ENCODE measurements around the gene HIVEP3.

The HIVEP3 gene

GRCh38 chr1:41599912-41600311 lies 318.8 kb downstream of the HIVEP3 start:
- Histone ChIP-seq H3K27me3 (ENCODE audit: insufficient read depth, low read length) (no peaks in the 10 kb centered on the region), H3K9me3 (ENCODE audit: insufficient read depth, low read depth, low read length) (peaks cover 5% of the 10 kb centered on the region; the same call in 1 of the 2 replicates), H3K36me3 (ENCODE audit: insufficient read depth, low read depth, low read length) (no peaks in the 10 kb centered on the region), H3K4me1 (ENCODE audit: insufficient read depth, low read length) (0 out of 2 replicates have a peak, but pooled peaks cover 2% of the 10 kb centered on the region), H3K9ac (ENCODE audit: low read depth, low read length) (no peak overlapping the region), H3K4me3 (ENCODE audit: low read length) (no peak overlapping the region), H3K27ac (ENCODE audit: low read length) (no peak overlapping the region)

GRCh38 chr1:41598325-41598724 lies 320.4 kb downstream of the HIVEP3 start:
- no peaks in the 10 kb centered on the region for H3K27me3 ChIP-seq (ENCODE audit: insufficient read depth, low read length)
- H3K4me1 ChIP-seq (ENCODE audit: insufficient read depth, low read length), result 0 out of 2 replicates have a peak, but pooled peaks cover 2% of the 10 kb centered on the region
- H3K4me3 ChIP-seq (ENCODE audit: low read length), result no peak overlapping the region
- no peaks in the 10 kb centered on the region for H3K36me3 ChIP-seq (ENCODE audit: insufficient read depth, low read depth, low read length)
- H3K9me3 ChIP-seq (ENCODE audit: insufficient read depth, low read depth, low read length), result peaks cover 5% of the 10 kb centered on the region; the same call in 1 of the 2 replicates
- H3K9ac ChIP-seq (ENCODE audit: low read depth, low read length), result no peak overlapping the region
- no peak overlapping the region for H3K27ac ChIP-seq (ENCODE audit: low read length)

GRCh38 chr1:41592451-41593125 lies 326.1 kb downstream of the HIVEP3 start:
- Histone ChIP-seq H3K9me3 (ENCODE audit: insufficient read depth, low read depth, low read length) (no peaks in the 10 kb centered on the region), H3K27ac (ENCODE audit: low read length) (no peak overlapping the region), H3K4me1 (ENCODE audit: insufficient read depth, low read length) (no peaks in the 10 kb centered on the region), H3K27me3 (ENCODE audit: insufficient read depth, low read length) (no peaks in the 10 kb centered on the region), H3K4me3 (ENCODE audit: low read length) (no peak overlapping the region), H3K9ac (ENCODE audit: low read depth, low read length) (no peak overlapping the region), H3K36me3 (ENCODE audit: insufficient read depth, low read depth, low read length) (no peaks in the 10 kb centered on the region)

GRCh38 chr1:41591891-41592290 lies 326.8 kb downstream of the HIVEP3 start:
- H3K4me1 ChIP-seq (ENCODE audit: insufficient read depth, low read length), result no peaks in the 10 kb centered on the region
- no peak overlapping the region for H3K9ac ChIP-seq (ENCODE audit: low read depth, low read length)
- no peak overlapping the region for H3K27ac ChIP-seq (ENCODE audit: low read length)
- no peak overlapping the region for H3K4me3 ChIP-seq (ENCODE audit: low read length)
- no peaks in the 10 kb centered on the region for H3K27me3 ChIP-seq (ENCODE audit: insufficient read depth, low read length)
- no peaks in the 10 kb centered on the region for H3K9me3 ChIP-seq (ENCODE audit: insufficient read depth, low read depth, low read length)
- H3K36me3 ChIP-seq (ENCODE audit: insufficient read depth, low read depth, low read length), result no peaks in the 10 kb centered on the region

- Histone ChIP-seq H3K27ac (ENCODE audit: low read length) (no peak overlapping the region), H3K36me3 (ENCODE audit: insufficient read depth, low read depth, low read length) (no peaks in the 10 kb centered on the region), H3K9me3 (ENCODE audit: insufficient read depth, low read depth, low read length) (no peaks in the 10 kb centered on the region), H3K9ac (ENCODE audit: low read depth, low read length) (no peak overlapping the region), H3K4me1 (ENCODE audit: insufficient read depth, low read length) (no peaks in the 10 kb centered on the region), H3K27me3 (ENCODE audit: insufficient read depth, low read length) (no peaks in the 10 kb centered on the region), H3K4me3 (ENCODE audit: low read length) (no peak overlapping the region)
Measured at GRCh38 chr1:41590331-41590730, 328.4 kb downstream of the HIVEP3 start.

GRCh38 chr1:41589395-41589794 lies 329.3 kb downstream of the HIVEP3 start:
- Histone ChIP-seq H3K27ac (ENCODE audit: low read length) (no peak overlapping the region), H3K9ac (ENCODE audit: low read depth, low read length) (no peak overlapping the region), H3K4me3 (ENCODE audit: low read length) (no peak overlapping the region), H3K9me3 (ENCODE audit: insufficient read depth, low read depth, low read length) (no peaks in the 10 kb centered on the region), H3K27me3 (ENCODE audit: insufficient read depth, low read length) (no peaks in the 10 kb centered on the region), H3K36me3 (ENCODE audit: insufficient read depth, low read depth, low read length) (no peaks in the 10 kb centered on the region), H3K4me1 (ENCODE audit: insufficient read depth, low read length) (no peaks in the 10 kb centered on the region)

- no peaks in the 10 kb centered on the region for H3K9me3 ChIP-seq (ENCODE audit: insufficient read depth, low read depth, low read length)
- H3K27ac ChIP-seq (ENCODE audit: low read length), result no peak overlapping the region
- H3K27me3 ChIP-seq (ENCODE audit: insufficient read depth, low read length), result no peaks in the 10 kb centered on the region
- H3K4me3 ChIP-seq (ENCODE audit: low read length), result no peak overlapping the region
- no peaks in the 10 kb centered on the region for H3K4me1 ChIP-seq (ENCODE audit: insufficient read depth, low read length)
- no peaks in the 10 kb centered on the region for H3K36me3 ChIP-seq (ENCODE audit: insufficient read depth, low read depth, low read length)
- no peak overlapping the region for H3K9ac ChIP-seq (ENCODE audit: low read depth, low read length)
Measured at GRCh38 chr1:41588334-41588875, 330.3 kb downstream of the HIVEP3 start.

GRCh38 chr1:41587791-41588190 lies 330.9 kb downstream of the HIVEP3 start:
- H3K4me1 ChIP-seq (ENCODE audit: insufficient read depth, low read length), result no peaks in the 10 kb centered on the region

GRCh38 chr1:41586230-41586629 lies 332.5 kb downstream of the HIVEP3 start:
- no peaks in the 10 kb centered on the region for H3K9me3 ChIP-seq (ENCODE audit: insufficient read depth, low read depth, low read length)

More at GRCh38 chr1:41587791-41588190, 330.9 kb downstream of the HIVEP3 start:
- Histone ChIP-seq H3K27ac (ENCODE audit: low read length) (no peak overlapping the region), H3K9ac (ENCODE audit: low read depth, low read length) (no peak overlapping the region), H3K36me3 (ENCODE audit: insufficient read depth, low read depth, low read length) (no peaks in the 10 kb centered on the region), H3K27me3 (ENCODE audit: insufficient read depth, low read length) (no peaks in the 10 kb centered on the region), H3K4me3 (ENCODE audit: low read length) (no peak overlapping the region), H3K9me3 (ENCODE audit: insufficient read depth, low read depth, low read length) (no peaks in the 10 kb centered on the region)

GRCh38 chr1:41583658-41584547 lies 334.8 kb downstream of the HIVEP3 start:
- Histone ChIP-seq H3K27me3 (ENCODE audit: insufficient read depth, low read length) (no peaks in the 10 kb centered on the region), H3K4me3 (ENCODE audit: low read length) (no peak overlapping the region), H3K36me3 (ENCODE audit: insufficient read depth, low read depth, low read length) (no peaks in the 10 kb centered on the region), H3K4me1 (ENCODE audit: insufficient read depth, low read length) (no peaks in the 10 kb centered on the region), H3K9ac (ENCODE audit: low read depth, low read length) (no peak overlapping the region), H3K9me3 (ENCODE audit: insufficient read depth, low read depth, low read length) (no peaks in the 10 kb centered on the region), H3K27ac (ENCODE audit: low read length) (no peak overlapping the region)

More at GRCh38 chr1:41586230-41586629, 332.5 kb downstream of the HIVEP3 start:
- no peak overlapping the region for H3K4me3 ChIP-seq (ENCODE audit: low read length)
- H3K27me3 ChIP-seq (ENCODE audit: insufficient read depth, low read length), result no peaks in the 10 kb centered on the region
- no peak overlapping the region for H3K9ac ChIP-seq (ENCODE audit: low read depth, low read length)
- H3K27ac ChIP-seq (ENCODE audit: low read length), result no peak overlapping the region
- H3K4me1 ChIP-seq (ENCODE audit: insufficient read depth, low read length), result no peaks in the 10 kb centered on the region
- H3K36me3 ChIP-seq (ENCODE audit: insufficient read depth, low read depth, low read length), result no peaks in the 10 kb centered on the region

GRCh38 chr1:41582851-41583657 lies 335.7 kb downstream of the HIVEP3 start:
- H3K27me3 ChIP-seq (ENCODE audit: insufficient read depth, low read length), result no peaks in the 10 kb centered on the region
- H3K4me1 ChIP-seq (ENCODE audit: insufficient read depth, low read length), result no peaks in the 10 kb centered on the region
- H3K36me3 ChIP-seq (ENCODE audit: insufficient read depth, low read depth, low read length), result no peaks in the 10 kb centered on the region

More at GRCh38 chr1:41582851-41583657, 335.7 kb downstream of the HIVEP3 start:
- no peak overlapping the region for H3K9ac ChIP-seq (ENCODE audit: low read depth, low read length)
- no peaks in the 10 kb centered on the region for H3K9me3 ChIP-seq (ENCODE audit: insufficient read depth, low read depth, low read length)
- H3K27ac ChIP-seq (ENCODE audit: low read length), result no peak overlapping the region
- H3K4me3 ChIP-seq (ENCODE audit: low read length), result no peak overlapping the region

Measured in iPS-20b (cell line).